H1 (cell line): ENCODE measurements around the gene CAST.

Experiments
- EGR1 ChIP-seq: IDR thresholded peaks from 2 replicates; pipeline ENCODE4 v1.6.1; 2011; ENCODE audit warnings: low read depth, low read length, borderline replicate concordance
- HDAC6 ChIP-seq: IDR thresholded peaks from one replicate; pipeline ENCODE4 v1.7.1; 2012; ENCODE audit warnings: low read depth, mild to moderate bottlenecking, inconsistent platforms, low read length, moderate library complexity
- PHF8 ChIP-seq: fragments of 200-600 bp; sonication (generic); conservative IDR thresholded peaks from 2 replicates; pipeline ENCODE4 v1.7.1; 2012; ENCODE audit warnings: low read depth, mild to moderate bottlenecking, inconsistent platforms, low read length, moderate library complexity
- POLR2A ChIP-seq, 2 experiments: IDR thresholded peaks; 1 replicate in 1 of 2; 2 replicates in 1 of 2; pipeline ENCODE4 v1.6.1; 2011; ENCODE audit warnings: low read depth in 2 of 2, low read length in 2 of 2, mild to moderate bottlenecking in 2 of 2; ENCODE audit errors: control extremely low read depth in 1 of 2
- SRF ChIP-seq: IDR thresholded peaks from 2 replicates; pipeline ENCODE4 v1.6.1; 2011; ENCODE audit warnings: mild to moderate bottlenecking, low read depth, low read length, moderate library complexity
- YY1 ChIP-seq: IDR thresholded peaks from 2 replicates; pipeline ENCODE4 v1.6.1; 2011; ENCODE audit warnings: low read depth, mild to moderate bottlenecking, low read length

DNA sequence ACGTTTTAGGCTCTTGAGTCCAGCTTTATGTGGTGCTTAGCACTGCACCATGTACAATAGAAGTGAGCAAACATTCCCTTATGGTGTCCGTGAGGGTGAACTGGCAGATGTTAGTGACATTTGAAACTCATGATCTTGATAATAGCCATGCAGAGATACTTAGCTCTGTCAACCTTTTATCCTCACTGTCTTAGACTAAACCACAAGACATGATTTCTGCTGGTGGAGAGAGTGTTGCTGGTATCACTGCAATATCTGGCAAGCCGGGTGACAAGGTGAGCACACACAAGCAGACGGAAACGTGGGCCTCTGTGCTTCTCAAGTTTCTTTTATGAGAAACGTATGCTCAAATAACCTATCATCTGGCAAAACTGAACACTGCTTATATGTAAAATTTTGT is 68.4 kb downstream of the CAST start:
- no peak for TF ChIP-seq HDAC6
- no peak for TF ChIP-seq PHF8
- no peak for TF ChIP-seq YY1
- TF ChIP-seq POLR2A (IDR thresholded peaks at IDR 0.05; ENCODE audit: control extremely low read depth in 1 of 2, low read depth in 2 of 2, low read length in 2 of 2): no peak
- no peak for TF ChIP-seq SRF
- no peak for TF ChIP-seq EGR1
